HG03520 (cell line): ENCODE results near the gene ZNF202.

Source experiments
- ATAC-seq: cut with Tn5 transposase; IDR thresholded peaks from one replicate; pipeline ENCODE4 v1.9.1; 2021; ENCODE audit warnings: mild to moderate bottlenecking, moderate library complexity; ENCODE audit not compliant: unreplicated experiment

Gene ZNF202

DNA sequence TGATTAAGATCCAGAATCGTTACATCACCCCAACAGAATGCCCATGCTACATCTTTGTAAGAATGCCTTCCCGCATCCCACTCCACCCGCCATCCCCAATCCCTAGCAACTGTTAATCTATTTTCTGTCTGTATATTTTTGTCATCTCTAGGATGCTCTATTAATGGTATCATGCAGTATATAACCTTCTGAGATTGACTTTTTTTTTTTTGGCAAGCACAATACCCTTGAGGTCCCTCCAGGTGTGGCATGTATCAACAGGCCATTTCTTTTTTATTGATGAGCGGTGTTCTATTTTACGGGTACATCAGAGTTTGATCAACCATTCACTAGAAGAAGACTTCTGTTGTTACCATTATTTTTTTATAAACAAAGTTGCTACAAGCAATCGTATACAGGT is 56.9 kb downstream of the ZNF202 start:
- no peak for ATAC-seq

DNA sequence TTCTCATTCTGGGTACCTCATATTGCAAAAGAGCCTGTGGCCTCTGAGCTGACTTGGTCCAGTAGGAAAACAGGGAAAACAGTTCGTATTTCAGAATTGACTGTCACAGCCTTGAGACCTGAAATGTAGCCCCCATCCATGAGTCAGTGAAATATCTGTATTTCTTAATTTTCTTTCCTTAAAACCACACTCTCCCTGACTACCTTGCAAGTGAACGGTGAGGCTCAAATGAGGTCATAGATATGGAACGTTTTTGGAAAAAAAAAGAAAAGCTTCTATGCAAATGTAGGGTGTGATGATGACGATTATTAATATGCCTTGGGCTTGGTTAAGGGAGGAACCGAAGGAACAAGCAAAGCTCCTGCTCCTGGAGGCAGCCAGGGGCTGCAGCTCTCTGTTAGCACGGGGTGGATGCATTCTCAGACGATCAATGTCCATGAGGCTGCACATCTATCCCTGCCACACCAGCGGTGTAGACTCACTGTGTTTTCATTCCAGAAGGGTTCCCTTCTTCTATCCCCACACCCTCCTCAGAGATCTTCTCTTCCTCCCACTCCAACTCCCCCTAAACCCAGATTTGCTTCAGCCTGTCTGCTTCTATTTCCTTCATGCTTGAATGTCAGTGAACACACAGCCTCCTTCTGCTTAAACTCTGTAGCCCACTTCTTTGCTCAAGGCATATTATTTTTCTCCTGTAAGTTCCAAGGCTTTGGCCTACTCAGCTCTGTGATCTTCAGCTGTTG is 57.9 kb downstream of the ZNF202 start:
- no peak for ATAC-seq

DNA sequence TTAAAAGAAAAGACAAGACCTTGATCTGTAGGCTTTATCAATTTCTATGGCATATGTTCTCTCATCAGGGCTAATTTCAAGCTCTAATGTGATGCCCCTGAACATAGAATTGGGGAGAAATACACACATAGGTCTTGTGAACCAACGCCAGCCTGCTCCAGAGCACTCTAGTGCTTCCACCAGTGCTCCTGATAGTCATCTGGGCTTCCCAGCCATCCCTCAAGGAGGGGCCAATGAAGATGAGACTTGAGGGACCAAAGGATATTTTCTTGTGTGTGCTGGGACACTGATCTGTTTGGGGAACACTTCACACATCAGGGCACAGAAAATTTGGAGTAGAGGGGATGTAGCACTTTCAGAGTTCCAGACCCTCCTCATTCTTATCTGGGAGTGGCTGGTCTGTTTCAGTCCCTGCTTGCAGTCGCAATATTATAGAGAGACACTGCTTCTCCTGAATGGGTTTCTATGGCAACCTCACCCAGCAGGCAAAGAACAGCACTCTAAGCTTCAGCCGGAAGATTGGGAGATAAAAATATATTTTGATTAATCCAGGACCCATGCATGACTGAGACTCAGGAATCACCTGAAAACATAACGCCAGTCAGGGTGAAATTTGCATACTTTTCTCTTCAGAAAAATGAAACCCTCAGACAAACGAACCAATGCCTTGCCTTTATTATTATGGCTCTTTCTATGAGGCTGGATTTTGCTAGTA is 58.6 kb downstream of the ZNF202 start:
- ATAC-seq: no peak

GRCh38 chr11:123681030-123681429 is 60.4 kb downstream of the ZNF202 start:
- ATAC-seq: no peak

GRCh38 chr11:123678246-123678645 is 63.2 kb downstream of the ZNF202 start:
- no peak for ATAC-seq

- no peak for ATAC-seq
These were observed 64.0 kb downstream of the ZNF202 start for GRCh38 chr11:123677510-123677909.

GRCh38 chr11:123674297-123674696 is 67.2 kb downstream of the ZNF202 start:
- ATAC-seq: no peak
